HepG2 (cell line): ENCODE results near the gene SLC25A33. TPM values are rescaled to one million over a fixed set of nuclear protein-coding genes. Genes with fewer than 3 reads are reported as not detected.
A peak's percentile ranks its signal among the peaks of the same experiment; 100 is the strongest.

Experiments
- CBX1 ChIP-seq: IDR thresholded peaks from one replicate; pipeline ENCODE4 v1.6.1; 2016; ENCODE audit warnings: antibody characterized with exemption, low read depth
- CCAR2 ChIP-seq: fragments of 200-400 bp; formaldehyde crosslinking; optimal IDR thresholded peaks from 2 replicates; pipeline ENCODE3; 2018; ENCODE audit warnings: low read depth, mild to moderate bottlenecking, low read length, moderate library complexity
- CHD2 ChIP-seq: IDR thresholded peaks from 2 replicates; pipeline ENCODE4 v1.6.1; 2011; ENCODE audit warnings: low read depth, low read length, improper control_type of control experiment
- FOXA1 ChIP-seq, 2 experiments: fragments of 450-650 bp in 1 of 2; sonication (generic) in 1 of 2; formaldehyde crosslinking in 1 of 2; IDR thresholded peaks; 2 replicates each; pipeline versions ENCODE4 v1.4.0 to v1.6.1; 2016 to 2020; ENCODE audit warnings: missing genetic modification reagents in 1 of 2
- GTF3A ChIP-seq: sonication (generic); formaldehyde crosslinking; conservative IDR thresholded peaks from 2 replicates; pipeline ENCODE4 v1.4.0; 2020; ENCODE audit warnings: mild to moderate bottlenecking, missing genetic modification reagents
- HMG20B ChIP-seq: conservative IDR thresholded peaks from 2 replicates; pipeline ENCODE4 v1.6.1; 2016; ENCODE audit warnings: missing genetic modification reagents, missing compliant biosample characterization
- IRF2 ChIP-seq: IDR thresholded peaks from 2 replicates; pipeline ENCODE4 v1.6.1; 2018; ENCODE audit warnings: missing genetic modification reagents, missing compliant biosample characterization
- KAT2B ChIP-seq: fragments of 150-350 bp; IDR thresholded peaks from 2 replicates; pipeline ENCODE4 v1.6.1; 2014; ENCODE audit warnings: low read depth, low read length, borderline replicate concordance
- MBD4 ChIP-seq: IDR thresholded peaks from 2 replicates; pipeline ENCODE4 v1.6.1; 2012; ENCODE audit warnings: low read length, inconsistent platforms, borderline replicate concordance
- MIER3 ChIP-seq: IDR thresholded peaks from 2 replicates; pipeline ENCODE4 v1.6.1; 2016; ENCODE audit warnings: missing compliant biosample characterization, borderline replicate concordance
- MIXL1 ChIP-seq: IDR thresholded peaks from 2 replicates; pipeline ENCODE4 v1.6.1; 2016
- NFIC ChIP-seq: IDR thresholded peaks from 2 replicates; pipeline ENCODE4 v1.6.1; 2012; ENCODE audit warnings: mild to moderate bottlenecking, low read length, inconsistent platforms
- POLR2G ChIP-seq: fragments of 200-400 bp; formaldehyde crosslinking; IDR thresholded peaks from 2 replicates; pipeline ENCODE4 v1.6.1; 2018; ENCODE audit warnings: mild to moderate bottlenecking, low read depth, low read length, moderate library complexity
- SMYD3 ChIP-seq: sonication (generic); formaldehyde crosslinking; IDR thresholded peaks from 2 replicates; pipeline ENCODE4 v1.8.1; 2023; ENCODE audit warnings: mild to moderate bottlenecking, missing genetic modification reagents
- SNAPC2 ChIP-seq: sonication (generic); formaldehyde crosslinking; IDR thresholded peaks from 2 replicates; pipeline ENCODE4 v1.8.1; 2022; ENCODE audit warnings: mild to moderate bottlenecking, missing genetic modification reagents
- TP53 ChIP-seq: sonication (generic); formaldehyde crosslinking; conservative IDR thresholded peaks from 2 replicates; pipeline ENCODE4 v1.4.0; 2020; ENCODE audit warnings: missing genetic modification reagents
- ZNF264 ChIP-seq: sonication (generic); formaldehyde crosslinking; IDR thresholded peaks from 2 replicates; pipeline ENCODE4 v1.4.0; 2020; ENCODE audit warnings: missing genetic modification reagents
- ZNF296 ChIP-seq: sonication (generic); formaldehyde crosslinking; conservative IDR thresholded peaks from 2 replicates; pipeline ENCODE4 v1.5.0; 2020; ENCODE audit warnings: mild to moderate bottlenecking, missing genetic modification reagents
- ZNF343 ChIP-seq: sonication (generic); formaldehyde crosslinking; IDR thresholded peaks from 2 replicates; pipeline ENCODE4 v1.4.0; 2020; ENCODE audit warnings: mild to moderate bottlenecking, missing genetic modification reagents
- ZNF446 ChIP-seq: sonication (generic); formaldehyde crosslinking; IDR thresholded peaks from 2 replicates; pipeline ENCODE4 v1.5.0; 2020; ENCODE audit warnings: mild to moderate bottlenecking, missing genetic modification reagents
- ZNF556 ChIP-seq: sonication (generic); formaldehyde crosslinking; IDR thresholded peaks from 2 replicates; pipeline ENCODE4 v1.4.0; 2020; ENCODE audit warnings: mild to moderate bottlenecking, missing genetic modification reagents, borderline replicate concordance
- ZNF607 ChIP-seq: sonication (generic); formaldehyde crosslinking; IDR thresholded peaks from 2 replicates; pipeline ENCODE4 v1.5.1; 2020; ENCODE audit warnings: missing genetic modification reagents, mild to moderate bottlenecking, borderline replicate concordance
- ZNF678 ChIP-seq: sonication (generic); formaldehyde crosslinking; IDR thresholded peaks from 2 replicates; pipeline ENCODE4 v1.4.0; 2020; ENCODE audit warnings: mild to moderate bottlenecking, missing genetic modification reagents
- ZNF883 ChIP-seq: sonication (generic); formaldehyde crosslinking; IDR thresholded peaks from 2 replicates; pipeline ENCODE4 v1.5.1; 2020; ENCODE audit warnings: mild to moderate bottlenecking, missing genetic modification reagents; ENCODE audit errors: not compliant biosample characterization
- polyA plus RNA-seq, 8 experiments: library from polyadenylated mRNA; depleted of rRNA in 3 of 8; stranded (reverse) in 7 of 8; unstranded in 1 of 8; fragments of >200 nt; fragmentation: Illumina TruSeq in 4 of 8; extraction: Trizol in 4 of 8; gene quantifications; 2 replicates each; pipeline versions ENCODE4 v1.2.1 to v1.2.3, GENCODE V29; 2011 to 2016; ENCODE audit warnings: low read depth in 4 of 8, missing spikeins in 1 of 8, mixed read lengths in 1 of 8; ENCODE audit not compliant: insufficient read depth in 1 of 8
- total RNA-seq, 5 experiments: library from RNA; depleted of rRNA; stranded (reverse); fragments of >200 nt; fragmentation: Illumina TruSeq; extraction: Trizol; gene quantifications; 2 replicates each; pipeline ENCODE4 v1.2.3, GENCODE V29; 2016; ENCODE audit warnings: low read depth in 1 of 5
- TF ChIP-seq, protein P1 (sequence below): sonication (generic); formaldehyde crosslinking; IDR thresholded peaks from 2 replicates; pipeline ENCODE4 v1.5.0; 2020; ENCODE audit warnings: missing genetic modification reagents
- TF ChIP-seq, protein P2 (sequence below): sonication (generic); formaldehyde crosslinking; IDR thresholded peaks from 2 replicates; pipeline ENCODE4 v1.5.0; 2020; ENCODE audit warnings: mild to moderate bottlenecking, missing genetic modification reagents
- TF ChIP-seq, protein P3 (sequence below): sonication (generic); formaldehyde crosslinking; IDR thresholded peaks from 2 replicates; pipeline ENCODE4 v1.5.0; 2020; ENCODE audit warnings: mild to moderate bottlenecking, missing genetic modification reagents

SLC25A33 gene
- total and polyA plus RNA-seq, 2 of the 13 experiments (the other 11 are each of a cell fraction or from before 2014, with no cell fraction given): 15.4 to 50.3 TPM

DNA sequence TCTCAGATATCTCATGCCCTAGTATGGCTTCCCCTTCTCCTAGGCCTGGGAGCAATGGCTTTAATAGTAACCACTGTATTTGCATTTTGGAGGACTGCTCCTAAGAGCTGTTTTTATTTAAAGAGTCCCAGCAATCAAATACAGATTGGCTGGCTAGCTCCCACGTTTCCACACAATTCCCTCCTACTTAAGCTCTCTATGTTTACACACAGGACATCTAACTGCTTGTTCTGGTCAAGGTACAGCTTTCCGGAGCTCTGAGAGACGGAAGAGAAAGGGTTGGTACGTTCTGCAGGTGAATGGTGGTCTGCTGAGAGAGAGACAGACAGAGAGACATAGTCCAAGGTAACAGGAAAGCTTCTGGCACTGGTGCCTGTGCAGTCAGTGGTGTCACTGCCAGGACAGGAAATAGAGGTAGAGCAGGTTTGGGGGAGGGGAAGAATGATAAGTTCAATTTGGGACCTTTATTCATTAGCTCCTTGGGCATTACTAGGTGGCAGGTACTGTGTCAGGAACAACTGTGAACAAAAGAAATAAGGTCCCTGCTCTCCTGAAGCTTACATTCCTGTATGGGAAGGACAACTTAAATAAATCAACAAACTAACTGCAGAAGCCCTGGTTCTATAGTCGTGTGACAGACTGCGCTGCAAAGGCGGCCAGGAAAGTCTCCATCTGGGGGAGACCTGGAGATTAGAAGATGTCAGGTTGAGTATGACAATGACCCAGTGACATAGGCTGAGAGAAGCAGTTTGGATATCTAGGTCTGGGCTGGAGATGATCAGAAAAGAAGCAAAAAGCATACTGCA is 1.2 kb upstream of the SLC25A33 start (continued):
- TF ChIP-seq CHD2 (no peak), ZNF264 (CRISPR knock-in tag) (peak; percentile 66; the same call in 1 of the 2 replicates), CBX1 (peak; percentile 26), TP53 (CRISPR knock-in tag) (no peak), KAT2B (no peak), ZNF607 (CRISPR knock-in tag) (no peak; the same call in 1 of the 2 replicates), POLR2G (peak; percentile 77), IRF2 (peak; percentile 80), MBD4 (no peak), HMG20B (peak; percentile 72; the same call in 1 of the 2 replicates), ZNF296 (CRISPR knock-in tag) (no peak), FOXA1 (IDR thresholded peaks at IDR 0.05) (peak; percentile 65), FOXA1 (CRISPR knock-in tag; IDR thresholded peaks at IDR 0.05) (peak; percentile 97), MIXL1 (CRISPR knock-in tag) (peak; percentile 90), ZNF556 (0 out of 2 replicates have a peak, but pooled peaks have one; percentile 81), MIER3 (CRISPR knock-in tag) (peak; percentile 80; the same call in 1 of the 2 replicates), NFIC (peak; percentile 65; the same call in 1 of the 2 replicates), SNAPC2 (CRISPR knock-in tag) (peak; percentile 70; the same call in 1 of the 2 replicates), ZNF343 (CRISPR knock-in tag) (0 out of 2 replicates have a peak, but pooled peaks have one; percentile 49), ZNF446 (no peak), ZNF883 (no peak), CCAR2 (no peak), GTF3A (CRISPR knock-in tag) (no peak), ZNF678 (CRISPR knock-in tag) (no peak), SMYD3 (CRISPR knock-in tag) (0 out of 2 replicates have a peak, but pooled peaks have one; percentile 45)
- TF ChIP-seq, protein P1, sequence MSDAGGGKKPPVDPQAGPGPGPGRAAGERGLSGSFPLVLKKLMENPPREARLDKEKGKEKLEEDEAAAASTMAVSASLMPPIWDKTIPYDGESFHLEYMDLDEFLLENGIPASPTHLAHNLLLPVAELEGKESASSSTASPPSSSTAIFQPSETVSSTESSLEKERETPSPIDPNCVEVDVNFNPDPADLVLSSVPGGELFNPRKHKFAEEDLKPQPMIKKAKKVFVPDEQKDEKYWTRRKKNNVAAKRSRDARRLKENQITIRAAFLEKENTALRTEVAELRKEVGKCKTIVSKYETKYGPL (CRISPR knock-in tag): no peak
- TF ChIP-seq, protein P2, sequence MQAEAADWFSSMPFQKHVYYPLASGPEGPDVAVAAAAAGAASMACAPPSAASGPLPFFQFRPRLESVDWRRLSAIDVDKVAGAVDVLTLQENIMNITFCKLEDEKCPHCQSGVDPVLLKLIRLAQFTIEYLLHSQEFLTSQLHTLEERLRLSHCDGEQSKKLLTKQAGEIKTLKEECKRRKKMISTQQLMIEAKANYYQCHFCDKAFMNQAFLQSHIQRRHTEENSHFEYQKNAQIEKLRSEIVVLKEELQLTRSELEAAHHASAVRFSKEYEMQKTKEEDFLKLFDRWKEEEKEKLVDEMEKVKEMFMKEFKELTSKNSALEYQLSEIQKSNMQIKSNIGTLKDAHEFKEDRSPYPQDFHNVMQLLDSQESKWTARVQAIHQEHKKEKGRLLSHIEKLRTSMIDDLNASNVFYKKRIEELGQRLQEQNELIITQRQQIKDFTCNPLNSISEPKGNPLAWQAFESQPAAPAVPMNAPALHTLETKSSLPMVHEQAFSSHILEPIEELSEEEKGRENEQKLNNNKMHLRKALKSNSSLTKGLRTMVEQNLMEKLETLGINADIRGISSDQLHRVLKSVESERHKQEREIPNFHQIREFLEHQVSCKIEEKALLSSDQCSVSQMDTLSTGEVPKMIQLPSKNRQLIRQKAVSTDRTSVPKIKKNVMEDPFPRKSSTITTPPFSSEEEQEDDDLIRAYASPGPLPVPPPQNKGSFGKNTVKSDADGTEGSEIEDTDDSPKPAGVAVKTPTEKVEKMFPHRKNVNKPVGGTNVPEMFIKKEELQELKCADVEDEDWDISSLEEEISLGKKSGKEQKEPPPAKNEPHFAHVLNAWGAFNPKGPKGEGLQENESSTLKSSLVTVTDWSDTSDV: no peak
- TF ChIP-seq, protein P3, sequence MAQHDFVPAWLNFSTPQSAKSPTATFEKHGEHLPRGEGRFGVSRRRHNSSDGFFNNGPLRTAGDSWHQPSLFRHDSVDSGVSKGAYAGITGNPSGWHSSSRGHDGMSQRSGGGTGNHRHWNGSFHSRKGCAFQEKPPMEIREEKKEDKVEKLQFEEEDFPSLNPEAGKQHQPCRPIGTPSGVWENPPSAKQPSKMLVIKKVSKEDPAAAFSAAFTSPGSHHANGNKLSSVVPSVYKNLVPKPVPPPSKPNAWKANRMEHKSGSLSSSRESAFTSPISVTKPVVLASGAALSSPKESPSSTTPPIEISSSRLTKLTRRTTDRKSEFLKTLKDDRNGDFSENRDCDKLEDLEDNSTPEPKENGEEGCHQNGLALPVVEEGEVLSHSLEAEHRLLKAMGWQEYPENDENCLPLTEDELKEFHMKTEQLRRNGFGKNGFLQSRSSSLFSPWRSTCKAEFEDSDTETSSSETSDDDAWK: no peak
